ENCODE data around the gene AKAP5.
A peak's percentile ranks its signal among the peaks of the same experiment; 100 is the strongest.

The AKAP5 gene

GRCh38 chr14:64454671-64455070, 10.6 kb upstream of the AKAP5 start:
- no peak for DNase-seq (ENCODE audit: low spot score)
- in situ Hi-C loops (cut with MboI; ENCODE audit: low pct_unique_long_range_greater_than_20kb, low sequenced_read_pairs, unreplicated experiment) = no loop called here
- no peak for TF ChIP-seq CTCF (IDR thresholded peaks at IDR 0.05; ENCODE audit: extremely low read depth, insufficient read depth, missing control alignments)

GRCh38 chr14:64459405-64460136, 5.7 kb upstream of the AKAP5 start:
- in situ Hi-C loops (cut with MboI; ENCODE audit: low pct_unique_long_range_greater_than_20kb, low sequenced_read_pairs, unreplicated experiment) = no loop called here
- no peak for TF ChIP-seq CTCF (IDR thresholded peaks at IDR 0.05; ENCODE audit: extremely low read depth, insufficient read depth, missing control alignments)
- no peak for DNase-seq (ENCODE audit: low spot score)

GRCh38 chr14:64461221-64461620, 4.1 kb upstream of the AKAP5 start:
- DNase-seq (ENCODE audit: low spot score) = no peak
- in situ Hi-C loops (cut with MboI; ENCODE audit: low pct_unique_long_range_greater_than_20kb, low sequenced_read_pairs, unreplicated experiment) = no loop called here
- TF ChIP-seq CTCF (IDR thresholded peaks at IDR 0.05; ENCODE audit: extremely low read depth, insufficient read depth, missing control alignments) = no peak

- peak; percentile 39 for DNase-seq (ENCODE audit: low spot score)
- TF ChIP-seq CTCF (IDR thresholded peaks at IDR 0.05; ENCODE audit: extremely low read depth, insufficient read depth, missing control alignments) = no peak
- in situ Hi-C loops (cut with MboI; ENCODE audit: low pct_unique_long_range_greater_than_20kb, low sequenced_read_pairs, unreplicated experiment) = no loop called here
Observed at GRCh38 chr14:64463195-64463594, 2.1 kb upstream of the AKAP5 start.

- in situ Hi-C loops (cut with MboI; ENCODE audit: low pct_unique_long_range_greater_than_20kb, low sequenced_read_pairs, unreplicated experiment) = no loop called here
Observed at GRCh38 chr14:64463873-64464272, 1.4 kb upstream of the AKAP5 start.

GRCh38 chr14:64464651-64465050, 648 bp upstream of the AKAP5 start:
- in situ Hi-C loops (cut with MboI; ENCODE audit: low pct_unique_long_range_greater_than_20kb, low sequenced_read_pairs, unreplicated experiment) = no loop called here
- no peak for TF ChIP-seq CTCF (IDR thresholded peaks at IDR 0.05; ENCODE audit: extremely low read depth, insufficient read depth, missing control alignments)
- no peak for DNase-seq (ENCODE audit: low spot score)

More at GRCh38 chr14:64463873-64464272, 1.4 kb upstream of the AKAP5 start:
- TF ChIP-seq CTCF (IDR thresholded peaks at IDR 0.05; ENCODE audit: extremely low read depth, insufficient read depth, missing control alignments) = no peak
- DNase-seq (ENCODE audit: low spot score) = no peak

Measured in GM13977 (cell line).